NCI-H146 treated with DMSO at 0.1 percent for 48 hours (cell line): ENCODE data around the gene UCKL1.
"Not testable (repeated sequence)": the region's sequence is repeated elsewhere in the genome, so short reads cannot be mapped to it uniquely, and the experiment has no call there.

ENCODE experiments used
- DNase-seq: peaks from one replicate; lab custom pipeline; 2025; ENCODE audit not compliant: unreplicated experiment; lab: John Stamatoyannopoulos, UW

Gene UCKL1

DNA sequence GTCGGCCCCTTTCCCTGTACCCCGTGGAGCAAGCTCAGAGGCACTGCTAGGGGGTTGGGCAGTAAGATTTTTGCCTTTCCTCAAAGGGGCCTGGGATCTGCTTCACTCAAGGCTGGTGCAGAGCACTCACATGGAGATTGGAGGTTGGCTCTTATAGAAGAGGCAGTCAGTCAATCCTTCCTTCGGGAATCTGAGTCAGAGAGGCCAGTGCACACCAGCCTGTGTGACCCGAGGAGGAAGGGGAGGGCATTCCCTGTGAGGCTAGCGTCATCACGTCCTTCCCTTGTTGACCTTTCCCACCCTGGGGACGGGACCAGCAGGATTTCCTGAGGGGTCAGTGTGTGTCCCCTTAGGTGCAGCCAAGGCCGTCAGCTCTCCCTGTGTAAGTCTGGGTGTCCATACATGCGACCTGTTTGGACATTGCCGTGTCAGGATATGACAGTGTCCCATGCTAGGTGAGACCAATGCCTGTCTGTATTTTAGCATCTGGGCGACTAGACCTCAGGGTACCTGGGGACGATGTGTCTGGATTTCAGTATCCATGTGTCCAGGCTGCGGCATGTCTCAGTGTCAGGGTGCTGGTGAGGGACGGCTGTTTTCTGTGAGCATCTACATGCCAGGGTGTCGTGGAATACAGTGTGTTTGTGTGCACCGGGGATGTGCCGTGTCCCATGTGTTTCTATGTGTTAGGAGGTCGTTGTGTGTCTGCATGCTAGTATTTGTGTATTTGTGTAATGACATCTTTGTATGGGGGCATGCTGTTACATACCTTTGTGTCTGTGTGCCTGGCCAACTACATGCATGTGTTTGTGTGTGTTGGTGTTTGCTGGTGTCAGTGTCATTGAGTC lies 16.3 kb upstream of the UCKL1 start:
- DNase-seq, result no peak

DNA sequence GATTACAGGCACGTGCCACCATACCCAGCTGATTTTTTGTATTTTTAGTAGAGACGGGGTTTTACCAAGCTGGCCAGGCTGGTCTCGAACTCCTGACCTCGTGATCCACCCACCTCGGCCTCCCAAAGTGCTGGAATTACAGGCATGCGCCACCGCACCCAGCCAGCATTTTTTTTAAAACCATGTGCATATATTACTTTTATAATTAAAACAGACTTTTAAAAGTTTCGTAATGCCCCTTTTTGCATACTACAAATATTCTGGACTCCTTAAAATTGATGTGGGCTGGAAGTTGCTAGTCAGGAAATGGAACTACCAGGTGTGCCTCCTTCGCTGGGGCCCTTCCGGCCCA lies 15.7 kb upstream of the UCKL1 start:
- DNase-seq, result not testable (repeated sequence)

DNA sequence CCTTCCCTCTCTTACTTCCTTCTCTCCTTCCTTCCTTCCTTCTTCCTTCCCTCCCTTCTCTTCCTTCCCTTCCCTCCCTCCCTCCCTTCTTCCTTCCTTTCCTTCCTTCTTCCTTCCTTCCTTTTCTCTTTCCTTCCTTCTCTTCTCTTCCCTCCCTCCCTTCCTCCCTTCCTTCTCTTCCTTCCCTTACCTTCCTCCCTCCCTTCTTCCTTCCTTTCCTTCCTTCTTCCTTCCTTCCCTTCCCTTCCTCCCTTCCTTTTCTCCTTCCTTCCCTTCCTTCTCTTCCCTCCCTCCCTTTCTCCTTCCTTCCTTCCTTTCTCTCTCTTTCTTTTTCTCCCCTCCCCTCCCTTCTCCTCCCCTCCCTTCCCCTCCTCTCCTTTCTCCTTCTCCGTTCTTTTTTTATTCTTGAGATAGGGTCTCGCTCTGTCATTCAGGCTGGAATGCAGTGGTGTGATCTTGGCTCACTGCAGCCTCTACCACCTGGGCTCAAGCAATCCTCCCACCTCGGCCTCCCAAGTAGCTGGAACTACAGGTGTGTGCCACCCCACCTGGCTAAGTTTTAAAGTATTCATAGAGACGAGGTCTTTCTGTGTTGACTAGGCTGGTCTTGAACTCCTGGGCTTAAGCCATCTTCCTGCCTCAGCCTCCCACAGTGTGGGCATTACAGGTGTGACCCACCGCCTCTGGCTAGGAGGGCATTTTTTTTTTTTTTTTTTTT lies 14.7 kb upstream of the UCKL1 start:
- DNase-seq, result no peak

DNA sequence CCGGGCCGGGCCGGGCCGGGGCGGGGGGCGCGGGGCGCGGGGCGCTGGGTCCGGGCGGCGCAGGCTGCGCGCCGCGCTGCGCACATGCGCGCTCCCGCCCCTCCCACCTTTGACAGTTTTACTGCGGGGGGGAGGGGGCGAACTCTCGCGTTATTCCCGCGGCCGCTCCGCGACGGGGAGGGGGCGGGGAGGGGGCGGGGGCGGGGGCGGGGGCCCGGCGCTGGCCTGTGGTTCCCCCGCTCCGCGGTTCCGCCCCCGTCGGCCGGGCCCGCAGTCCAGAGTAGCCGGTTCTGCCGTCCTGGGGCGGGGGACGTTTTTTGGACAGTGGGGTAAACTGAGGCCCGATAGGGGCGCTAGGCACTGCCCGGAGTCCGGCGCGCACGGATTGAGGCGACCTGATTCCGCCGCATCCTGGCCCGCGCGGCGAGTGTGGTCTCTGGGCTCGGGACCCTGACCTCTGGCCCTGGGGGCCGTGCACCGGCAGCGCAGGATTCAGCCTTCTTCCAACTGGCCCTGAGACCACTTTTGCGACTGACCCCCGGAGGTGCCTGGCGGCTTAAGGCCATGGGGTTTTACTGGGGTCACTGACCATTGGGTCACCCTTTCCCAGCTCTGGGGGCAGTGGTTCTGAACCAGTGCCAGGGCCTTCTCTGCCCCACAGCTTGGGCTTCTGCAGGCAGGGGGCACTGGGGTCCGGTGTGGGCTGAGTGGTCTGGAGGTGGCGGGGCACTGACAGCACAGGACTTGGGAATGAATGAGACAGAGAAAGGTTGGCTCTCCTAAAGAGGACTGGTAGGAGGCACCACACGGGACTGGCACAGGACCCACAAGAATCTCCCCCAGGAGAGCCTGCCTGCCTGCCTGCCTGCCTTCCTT lies 13.9 kb upstream of the UCKL1 start, which contains the start of gene ZNF512B:
Gene ZNF512B, minus strand, starts transcription at position 93 of the 876 bp plus-strand sequence. CDS start 1,980 bp downstream, outside the sequence.
- DNase-seq, result no peak

DNA sequence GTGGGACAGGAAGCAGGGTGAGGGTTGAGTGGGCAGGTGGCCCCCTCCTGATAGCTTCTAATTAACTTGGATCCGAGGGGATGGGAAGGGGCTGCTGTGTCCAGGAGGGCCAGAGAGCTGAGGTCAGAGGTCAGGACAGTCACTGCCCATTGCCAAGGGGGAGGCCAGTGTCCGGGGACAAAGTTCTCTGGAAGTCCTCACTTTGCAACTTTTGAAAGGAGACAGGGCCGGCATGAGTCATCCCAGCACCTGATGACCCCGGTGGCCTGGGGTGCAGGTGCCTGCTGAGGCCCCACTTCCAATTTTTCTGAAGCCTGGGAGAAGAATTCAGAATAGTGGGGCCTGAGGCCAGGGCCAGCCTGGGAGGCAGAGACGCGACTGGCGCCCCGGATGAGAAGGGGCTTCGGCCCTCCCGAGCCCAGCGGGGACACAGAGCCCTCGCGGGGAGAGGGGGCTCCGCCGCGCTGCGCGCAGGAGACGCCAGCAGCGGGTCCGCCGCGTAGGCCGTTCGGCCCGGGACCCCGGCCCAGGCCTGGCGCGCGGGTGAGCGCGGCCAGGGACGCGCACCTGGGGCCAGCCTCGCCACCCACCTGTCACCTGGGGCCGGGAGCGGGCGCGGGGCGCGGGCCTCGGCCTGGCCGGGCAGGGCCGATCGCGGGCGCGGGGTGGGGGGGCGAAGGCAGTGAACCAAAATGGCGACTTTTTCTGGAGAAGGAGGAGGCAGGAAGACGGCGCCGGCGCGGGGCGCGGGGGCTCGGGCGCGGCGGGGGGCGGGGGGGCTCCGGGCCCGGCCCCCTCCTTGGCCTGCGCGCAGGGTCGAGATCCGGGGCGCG lies 12.9 kb upstream of the UCKL1 start:
- no peak for DNase-seq

DNA sequence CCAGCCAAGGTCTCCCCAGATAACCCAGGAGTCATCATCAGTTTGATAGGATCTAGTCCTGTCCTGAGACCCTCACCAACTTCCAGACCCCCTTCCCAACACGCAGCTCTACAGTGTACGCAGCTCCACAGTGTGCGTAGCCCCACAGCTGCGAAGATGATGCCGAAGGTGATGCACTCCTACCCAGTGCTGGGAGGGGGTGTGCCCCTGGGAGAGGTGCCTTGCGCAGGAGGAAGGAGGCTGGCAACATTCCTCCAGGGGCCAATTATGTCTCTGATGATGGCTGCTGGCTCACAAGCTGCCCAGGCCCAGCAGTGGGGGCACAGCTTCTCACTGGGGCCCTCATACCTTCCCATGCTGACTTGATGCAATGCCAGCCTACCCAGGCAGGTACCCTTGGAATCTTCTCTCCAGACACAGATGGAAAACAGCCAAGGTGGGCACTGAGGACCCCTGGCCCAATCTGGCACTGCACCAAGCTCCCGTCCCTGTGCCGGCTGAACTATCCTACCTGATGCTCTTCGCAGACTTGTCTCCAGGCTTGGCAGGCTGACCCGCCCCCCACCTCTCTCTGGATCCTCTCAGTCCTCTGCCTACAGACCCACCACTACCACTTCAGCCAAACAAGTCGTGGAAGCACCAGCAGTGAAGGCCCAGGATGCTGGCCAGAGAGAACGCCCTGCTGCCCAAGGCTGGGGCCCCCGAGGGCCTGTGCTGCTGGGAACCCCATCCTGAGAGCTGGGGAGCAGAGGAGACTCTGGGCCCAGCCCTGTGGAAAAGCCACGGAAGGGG lies 12.1 kb upstream of the UCKL1 start:
- no peak for DNase-seq

DNA sequence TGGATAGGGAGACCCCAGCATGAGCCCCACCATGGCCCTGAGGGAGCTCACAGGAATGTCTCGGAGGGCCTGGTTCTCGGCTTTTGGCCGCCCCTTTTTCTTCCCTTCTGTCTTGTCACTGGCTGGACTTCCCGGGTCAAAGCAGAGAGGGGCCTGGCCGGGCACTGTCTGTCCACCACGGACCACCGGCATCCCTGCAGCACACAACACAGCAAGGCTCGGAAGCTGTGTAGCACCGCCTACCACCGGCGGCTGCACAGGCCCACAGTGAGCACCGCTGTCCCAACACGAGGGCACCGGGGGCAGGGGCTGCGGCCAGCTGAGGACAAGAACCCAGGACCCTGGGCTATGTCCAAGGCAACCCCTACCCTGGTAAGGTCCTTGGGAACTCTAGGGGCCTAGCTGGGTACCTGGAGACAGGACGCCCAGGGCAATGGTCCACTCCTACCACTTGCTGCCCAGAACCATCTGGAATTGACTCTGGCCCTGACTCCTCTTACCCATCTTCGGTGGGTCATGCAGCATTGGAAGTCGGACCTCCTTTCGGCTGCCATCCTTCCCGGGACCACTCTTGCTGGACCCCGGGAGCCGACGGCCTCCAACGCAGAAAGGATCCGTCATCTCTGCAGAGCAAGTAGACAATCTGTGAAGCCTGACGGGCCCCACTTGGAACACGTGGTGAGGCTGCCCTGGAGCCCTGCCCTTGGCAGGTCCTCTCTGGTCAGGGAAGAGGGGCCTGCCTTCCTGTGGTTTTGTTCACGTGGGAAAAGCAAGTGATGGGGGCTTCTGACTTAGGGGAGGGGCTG lies 11.3 kb upstream of the UCKL1 start:
- no peak for DNase-seq

DNA sequence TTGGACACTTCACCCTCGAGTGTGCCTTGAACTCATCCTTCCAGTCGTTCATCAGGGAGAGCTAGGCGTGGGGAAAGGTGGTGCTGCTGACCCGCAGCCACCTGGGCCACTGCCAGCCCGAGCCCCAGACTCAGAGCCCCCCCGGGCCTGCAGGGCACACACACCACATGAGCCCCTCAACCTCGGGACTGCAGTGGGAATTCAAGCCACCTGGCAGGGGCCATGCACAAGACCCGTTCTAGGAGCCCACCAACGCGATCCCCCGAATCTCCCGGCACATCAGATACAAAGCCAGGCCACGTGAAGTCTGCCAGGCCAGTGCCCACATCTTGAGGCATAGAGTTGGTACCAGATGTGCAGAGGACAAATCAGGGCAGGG lies 10.7 kb upstream of the UCKL1 start:
- DNase-seq, result no peak

DNA sequence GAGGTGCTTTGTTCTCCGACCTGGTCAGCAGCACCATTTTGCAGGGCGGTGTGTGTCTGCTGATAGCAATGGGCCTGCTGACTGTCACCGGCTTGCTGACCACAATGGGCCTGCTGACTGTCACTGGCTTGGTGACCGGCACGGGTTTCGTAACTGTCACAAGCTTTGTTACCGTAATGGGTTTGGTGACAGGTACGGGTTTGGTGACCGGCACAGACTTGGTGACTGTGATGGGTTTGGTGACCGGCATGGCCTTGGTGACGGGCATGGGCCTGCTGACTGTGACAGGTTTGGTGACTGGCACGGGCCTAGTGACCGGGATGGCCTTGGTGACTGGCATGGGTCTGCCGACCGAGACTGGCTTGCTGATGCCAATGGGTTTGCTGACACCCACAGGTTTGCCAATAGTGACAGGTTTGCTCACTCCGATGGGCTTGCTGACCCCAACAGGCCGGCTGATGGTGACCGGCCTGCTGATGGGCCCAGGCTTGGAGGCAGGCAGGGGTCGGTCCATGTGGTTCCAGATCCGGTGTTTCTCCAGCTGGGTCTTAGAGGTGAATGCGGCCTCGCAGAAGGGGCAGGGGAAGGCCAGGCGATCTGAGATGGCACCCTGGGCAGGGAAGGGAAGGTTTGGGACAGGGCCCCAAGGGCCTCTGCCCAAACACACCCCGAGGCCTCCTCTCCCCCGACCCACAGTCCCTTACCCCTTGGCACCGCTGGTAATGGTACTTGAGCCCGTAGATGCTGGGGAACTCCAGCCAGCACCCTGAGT lies 10.1 kb upstream of the UCKL1 start:
- no peak for DNase-seq

DNA sequence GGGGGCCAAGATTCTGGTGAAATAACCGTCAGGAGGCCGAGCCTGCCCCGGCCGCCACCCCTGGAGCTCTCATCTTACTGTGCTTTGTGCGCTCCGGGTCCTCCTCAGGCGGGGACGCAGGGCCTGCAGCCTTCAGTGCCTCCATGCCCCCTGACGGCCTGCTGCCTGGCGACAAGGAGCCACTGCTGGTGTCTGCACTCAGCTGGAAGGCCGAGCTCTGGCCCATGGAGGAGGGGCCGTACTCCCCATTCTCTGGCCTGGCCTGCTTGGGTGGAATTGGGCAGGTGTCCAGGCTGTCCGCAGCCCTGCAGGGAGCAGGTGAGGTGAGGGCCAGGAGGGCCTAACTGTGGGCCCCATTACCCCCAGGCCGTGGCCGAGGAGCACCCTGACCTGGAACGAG lies 8.2 kb upstream of the UCKL1 start:
- no peak for DNase-seq

DNA sequence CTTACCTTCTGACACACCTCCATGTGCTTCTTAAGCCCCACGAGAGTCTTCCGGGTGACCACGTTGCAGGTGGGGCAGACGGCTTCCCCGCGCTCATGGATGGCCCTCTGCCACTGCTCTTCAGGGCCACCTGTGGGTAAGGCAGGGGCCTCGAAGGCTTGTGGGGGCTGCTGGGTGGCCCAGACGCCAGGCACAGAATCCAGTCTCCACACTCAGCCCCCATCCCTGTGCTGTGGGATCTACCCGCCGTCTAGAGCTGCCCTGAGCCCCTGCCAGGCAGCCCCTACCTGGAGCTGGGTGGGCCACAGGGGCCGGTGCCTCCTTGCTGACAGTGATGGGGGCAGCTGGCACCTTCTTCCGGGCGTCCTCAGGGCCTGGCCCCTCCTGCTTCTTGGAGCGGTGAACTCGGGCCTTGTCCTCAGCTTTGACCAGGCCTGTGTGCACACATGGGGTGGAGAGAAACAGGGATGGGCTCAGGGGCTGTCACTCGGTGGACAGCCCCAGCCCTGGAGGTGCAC lies 7.6 kb upstream of the UCKL1 start:
- no peak for DNase-seq

DNA sequence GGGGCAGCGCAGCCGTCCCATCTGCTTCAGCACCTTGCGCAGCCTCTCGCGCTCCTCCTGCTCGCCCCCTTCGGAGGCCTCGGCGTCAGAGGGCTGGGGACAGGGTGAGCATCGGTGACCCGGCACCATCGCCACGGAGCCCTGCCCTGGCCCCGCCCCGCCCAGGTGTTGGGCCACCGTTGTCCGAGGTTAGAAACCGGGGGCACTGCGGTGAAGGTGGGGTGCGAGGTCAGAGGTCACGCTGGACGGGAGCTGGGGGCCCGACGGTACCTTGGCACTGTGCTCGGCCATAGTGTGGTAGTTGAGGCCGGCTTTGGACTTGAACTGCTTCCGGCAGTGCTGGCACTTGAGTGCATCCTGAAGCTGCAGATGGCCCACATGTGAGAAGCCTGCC lies 7.1 kb upstream of the UCKL1 start:
- no peak for DNase-seq

DNA sequence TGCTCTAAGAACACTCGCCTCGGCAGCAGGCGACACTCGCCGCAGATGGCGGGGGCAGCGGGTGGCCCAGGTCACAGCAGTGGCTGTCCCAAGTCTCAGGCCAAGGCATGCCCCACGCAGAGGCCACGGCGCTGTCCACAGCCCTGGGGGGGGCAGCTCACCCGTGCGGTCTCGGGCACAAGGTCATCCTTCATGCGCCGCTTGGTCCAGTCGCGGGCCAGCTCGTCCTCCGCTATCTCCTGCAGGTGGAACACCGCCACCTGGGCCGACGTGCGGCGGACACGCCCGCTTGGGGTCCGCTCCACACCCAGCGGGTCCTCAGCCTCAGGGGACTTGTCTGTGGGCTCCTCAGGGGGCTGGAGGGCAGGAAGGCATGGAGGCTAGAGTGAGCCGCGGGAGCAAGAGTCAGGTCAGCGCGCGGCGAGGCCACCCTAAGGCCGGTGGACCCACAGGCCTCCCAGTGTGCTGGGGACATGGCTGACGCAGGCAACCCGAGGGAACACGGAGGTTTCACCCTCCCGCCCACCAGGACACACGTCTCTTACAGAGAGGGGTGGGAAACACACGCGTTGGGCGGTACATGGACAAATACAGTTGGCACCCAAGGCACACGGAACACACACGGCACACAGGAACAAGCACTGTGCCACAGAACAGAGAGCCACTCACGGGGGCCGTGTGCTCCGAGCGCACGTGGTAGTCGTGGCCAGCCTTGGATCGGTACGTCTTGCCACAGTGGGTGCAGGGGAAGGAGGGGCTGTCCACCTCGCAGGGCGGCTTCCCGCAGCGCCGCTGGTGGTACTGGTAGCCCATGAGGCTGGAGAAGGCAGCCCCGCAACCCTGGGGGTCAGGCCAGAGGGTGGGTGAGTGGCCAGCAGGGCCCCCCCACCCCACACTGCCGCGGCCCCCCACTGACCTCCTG lies 6.5 kb upstream of the UCKL1 start:
- no peak for DNase-seq

DNA sequence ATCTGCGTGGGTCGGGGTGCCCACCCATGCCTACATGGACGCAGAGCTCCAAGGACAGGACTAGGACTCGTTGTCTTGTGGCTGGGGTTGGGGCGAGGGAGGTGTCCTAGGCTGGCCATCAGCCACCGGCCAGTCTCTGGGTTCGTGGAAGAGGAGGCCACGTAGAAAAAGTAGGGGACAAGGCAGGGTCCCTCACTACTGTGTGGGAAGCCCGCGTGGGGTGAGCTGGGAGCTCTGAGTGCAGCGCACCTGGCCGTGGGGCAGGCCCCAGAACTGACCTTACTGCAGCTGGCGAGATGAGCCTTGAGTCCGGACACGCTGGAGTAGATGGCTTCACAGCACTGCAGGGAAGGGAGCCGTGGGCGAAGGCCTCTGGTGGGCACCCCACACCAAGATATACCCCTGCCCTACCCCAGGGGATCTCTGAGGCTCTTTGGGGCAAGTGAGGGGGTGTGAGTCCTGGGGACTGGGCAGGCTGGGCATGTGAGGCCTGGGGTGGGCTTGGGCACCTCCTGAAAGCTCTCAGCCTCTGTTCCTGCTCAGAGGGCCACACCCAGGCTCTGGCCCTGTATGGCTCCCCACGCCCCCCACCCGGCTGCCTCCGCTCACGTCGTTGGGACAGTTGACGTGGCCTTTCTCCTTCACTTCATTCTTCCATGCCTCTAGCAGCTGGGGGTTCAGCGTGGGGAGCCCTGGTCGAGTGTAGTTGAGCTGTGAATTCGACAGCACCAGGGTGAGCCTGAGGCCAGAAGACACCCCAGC lies 5.6 kb upstream of the UCKL1 start:
- no peak for DNase-seq

DNA sequence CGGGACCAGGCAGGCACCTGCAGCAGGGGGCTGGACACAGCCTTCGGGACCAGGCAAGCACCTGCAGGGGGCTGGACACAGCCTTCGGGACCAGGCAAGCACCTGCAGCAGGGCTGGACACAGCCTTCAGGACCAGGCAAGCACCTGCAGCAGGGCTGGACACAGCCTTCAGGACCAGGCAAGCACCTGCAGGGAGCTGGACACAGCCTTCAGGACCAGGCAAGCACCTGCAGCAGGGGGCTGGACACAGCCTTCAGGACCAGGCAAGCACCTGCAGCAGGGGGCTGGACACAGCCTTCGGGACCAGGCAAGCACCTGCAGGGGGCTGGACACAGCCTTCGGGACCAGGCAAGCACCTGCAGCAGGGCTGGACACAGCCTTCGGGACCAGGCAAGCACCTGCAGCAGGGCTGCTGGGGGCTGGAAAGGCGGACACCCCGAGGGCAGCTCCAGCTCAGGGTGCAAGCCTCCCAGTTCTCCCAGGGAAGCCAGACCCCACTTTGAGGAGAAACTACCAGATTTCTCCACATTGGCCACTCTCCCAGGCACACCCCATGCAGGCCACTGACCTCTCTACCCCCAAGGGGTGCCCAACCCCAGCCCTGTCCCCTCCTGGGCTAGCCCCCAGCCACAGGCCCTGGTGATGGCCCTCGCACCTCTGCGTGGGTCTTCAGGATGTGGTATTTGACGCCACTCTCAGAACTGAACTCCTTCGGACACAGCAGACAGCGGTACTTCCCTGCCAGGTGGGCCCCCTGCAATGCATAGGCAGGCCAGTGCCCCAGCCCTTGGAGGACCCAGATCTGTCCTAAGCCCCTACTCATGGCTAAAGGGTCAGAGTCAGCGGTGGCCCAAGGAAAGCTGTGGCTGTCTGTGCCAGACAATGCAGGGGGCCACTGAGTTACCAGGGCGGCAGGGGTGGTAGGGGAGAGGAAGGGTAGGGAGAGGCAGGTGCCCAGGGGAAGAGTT lies 4.7 kb upstream of the UCKL1 start:
- not testable (repeated sequence) for DNase-seq
